Kasumi-1 (cell line): ENCODE results near the gene SLC4A7.
"Not testable (repeated sequence)": the region's sequence is repeated elsewhere in the genome, so short reads cannot be mapped to it uniquely, and the experiment has no call there.

Experiments used
- DNase-seq, 2 experiments: peaks; one replicate each; lab custom pipeline; 2025; lab: John Stamatoyannopoulos, UW

The SLC4A7 gene

GRCh38 chr3:27360113-27361078 lies 123.8 kb downstream of the SLC4A7 start:
- DNase-seq: no peak

GRCh38 chr3:27358372-27358771 lies 125.8 kb downstream of the SLC4A7 start:
- DNase-seq: no peak

GRCh38 chr3:27357665-27358258 lies 126.4 kb downstream of the SLC4A7 start:
- DNase-seq: peak; percentile 81 to 89

DNA sequence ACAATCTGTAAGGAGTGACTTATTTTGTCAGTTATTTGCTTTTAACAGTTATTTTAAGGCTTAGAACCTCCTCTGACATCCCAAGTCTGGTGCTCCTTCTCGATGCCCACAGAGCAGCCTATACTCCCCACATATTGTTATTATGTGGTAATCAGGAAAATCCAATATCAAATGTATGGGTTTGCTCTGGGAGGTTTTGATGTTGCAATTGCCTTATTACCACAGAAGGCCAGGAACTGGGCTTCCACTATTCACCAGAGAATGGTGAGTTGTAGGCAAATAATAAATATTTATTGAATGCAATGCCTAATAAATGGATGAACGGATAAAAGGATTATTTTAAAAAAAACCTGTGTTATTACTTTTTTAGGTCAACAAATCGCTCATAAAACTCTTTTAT lies 127.2 kb downstream of the SLC4A7 start:
- DNase-seq: no peak

- DNase-seq: no peak
Measured at GRCh38 chr3:27354588-27355203, 129.5 kb downstream of the SLC4A7 start.

GRCh38 chr3:27354161-27354560 lies 130.0 kb downstream of the SLC4A7 start:
- DNase-seq: no peak

- DNase-seq: no peak
Measured at GRCh38 chr3:27353221-27353620, 131.0 kb downstream of the SLC4A7 start.

DNA sequence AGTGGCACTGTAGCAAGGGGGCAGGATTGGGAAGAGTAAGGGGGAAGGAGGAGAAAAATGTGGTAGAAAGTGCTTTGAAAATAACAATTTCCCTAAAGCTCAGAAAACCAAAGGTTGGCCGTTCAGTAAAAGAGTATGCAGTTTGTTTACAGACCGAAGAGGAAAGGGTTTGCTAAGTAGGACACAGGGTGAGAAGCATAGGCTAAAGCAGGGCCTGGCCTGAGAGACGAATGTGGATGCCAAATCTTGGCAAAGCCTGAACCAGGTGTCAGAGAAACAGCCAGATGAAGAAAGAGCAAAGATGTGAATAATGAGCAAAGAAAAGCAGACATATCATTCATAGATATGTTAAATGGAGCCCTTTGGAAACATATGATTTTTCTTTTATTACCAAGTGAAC lies 132.1 kb downstream of the SLC4A7 start:
- DNase-seq: no peak

- no peak for DNase-seq
Measured at GRCh38 chr3:27349832-27350231, 134.4 kb downstream of the SLC4A7 start.

DNA sequence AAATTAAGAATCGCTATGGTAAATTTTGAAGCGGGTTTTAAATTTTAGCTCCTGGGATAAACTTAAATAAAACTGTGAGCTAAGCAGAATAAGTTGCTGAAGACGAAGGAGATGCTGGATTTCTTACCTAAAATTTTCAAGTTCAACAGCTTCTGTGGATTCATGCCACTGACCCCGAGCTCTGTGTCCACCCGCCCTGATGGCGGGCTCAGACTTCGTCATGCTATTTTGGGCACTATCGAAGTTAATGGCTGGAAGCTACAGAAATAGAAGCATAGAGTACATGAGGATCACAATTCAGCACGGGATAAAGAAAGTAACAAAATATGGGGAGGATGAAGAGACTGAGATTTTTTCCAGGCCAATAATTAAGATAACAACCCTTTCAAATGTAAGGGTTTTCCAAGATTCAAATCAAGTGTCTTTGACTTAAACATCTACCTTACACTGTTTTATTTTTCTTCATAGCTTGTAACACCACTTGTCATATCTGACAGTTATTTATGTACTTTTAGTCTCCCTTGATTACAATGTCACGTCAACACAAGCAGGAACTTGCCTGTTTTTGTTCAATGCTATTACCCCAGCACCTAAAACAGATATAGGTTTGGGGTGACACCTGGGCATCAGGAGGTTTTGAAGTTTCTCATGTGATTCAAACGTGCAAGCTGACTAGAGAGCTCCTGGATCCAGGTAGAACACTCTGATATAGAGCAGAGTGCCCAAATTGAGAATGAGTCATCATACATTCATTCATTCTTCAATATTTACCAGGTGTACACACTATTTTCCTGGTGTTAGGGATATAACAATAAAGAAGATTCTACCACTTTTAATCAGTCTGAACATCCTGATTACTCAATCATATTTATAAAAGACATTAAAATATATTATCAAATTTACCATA lies 138.0 kb downstream of the SLC4A7 start:
- DNase-seq: no peak

GRCh38 chr3:27345493-27345892 lies 138.7 kb downstream of the SLC4A7 start:
- DNase-seq: no peak

DNA sequence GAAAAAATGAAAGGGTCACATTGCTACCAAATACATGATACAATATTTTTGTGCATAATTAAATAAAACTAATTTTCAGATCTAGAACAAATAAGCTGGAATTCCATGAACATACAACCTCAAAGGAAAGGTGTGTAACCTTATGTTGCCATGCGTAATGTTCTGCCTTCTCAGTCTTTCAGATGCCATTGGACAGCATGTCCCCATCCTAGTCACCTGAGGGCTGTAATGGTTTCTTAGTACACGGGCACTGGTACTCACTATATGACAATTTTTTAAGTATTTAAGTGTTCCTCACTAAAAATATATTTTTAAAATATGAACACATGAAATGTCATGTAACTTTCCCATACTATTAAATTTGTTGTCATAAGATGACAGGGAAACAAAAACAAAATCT lies 139.1 kb downstream of the SLC4A7 start:
- DNase-seq: no peak

DNA sequence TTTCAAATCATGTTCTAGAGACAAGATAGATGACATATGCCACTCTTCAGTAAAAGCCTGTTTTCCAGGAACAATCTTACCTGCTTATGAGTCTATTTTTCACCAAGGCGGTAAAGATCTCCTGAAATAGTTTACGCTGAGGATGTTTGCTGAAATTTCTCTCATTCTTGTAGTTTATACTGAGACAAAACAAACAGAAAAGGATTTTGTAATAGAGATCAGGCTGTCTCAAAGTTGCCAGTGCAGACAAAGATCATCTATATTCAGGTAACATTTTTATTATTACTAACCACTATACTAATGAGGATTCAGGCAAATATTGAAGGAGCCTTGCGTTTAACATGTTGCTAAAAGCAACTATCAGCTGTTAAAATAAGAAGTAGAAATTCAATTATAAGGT lies 140.0 kb downstream of the SLC4A7 start:
- no peak for DNase-seq

DNA sequence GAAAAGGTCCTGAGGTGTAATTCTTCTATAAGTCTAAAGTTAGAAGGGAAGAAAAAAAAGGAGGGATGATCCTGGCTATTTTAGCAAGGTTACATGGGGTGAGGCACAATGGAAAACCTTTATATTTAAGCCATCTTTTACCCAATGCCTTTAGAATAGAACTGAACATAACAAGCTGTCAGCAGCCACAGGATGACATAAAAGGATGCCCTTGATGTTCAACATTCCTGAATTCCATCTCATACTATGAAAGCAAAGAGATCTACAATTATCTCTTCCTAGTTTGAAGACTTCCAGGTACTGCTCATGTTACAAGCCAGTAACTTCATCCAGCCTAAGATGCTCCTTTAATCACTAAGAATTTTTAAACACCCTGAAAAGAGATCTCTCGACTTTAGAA lies 141.9 kb downstream of the SLC4A7 start:
- no peak for DNase-seq

DNA sequence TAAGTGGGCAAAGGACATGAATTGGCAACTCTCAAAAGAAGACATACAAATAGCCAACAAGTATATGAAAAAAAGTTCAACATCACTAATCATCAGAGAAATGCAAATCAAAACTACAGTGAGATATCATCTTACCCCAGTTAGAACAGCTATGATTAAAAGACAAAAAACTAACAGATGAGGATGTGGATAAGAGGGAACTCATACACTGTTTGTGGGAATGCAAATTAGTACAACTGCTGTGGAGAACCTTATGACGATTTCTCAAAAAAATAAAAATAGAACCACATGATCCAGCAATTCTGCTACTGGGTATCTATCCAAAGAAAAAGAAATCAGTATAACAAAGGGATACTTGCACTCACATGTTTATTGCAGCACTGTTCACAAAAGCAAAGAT lies 143.7 kb downstream of the SLC4A7 start:
- no peak for DNase-seq

DNA sequence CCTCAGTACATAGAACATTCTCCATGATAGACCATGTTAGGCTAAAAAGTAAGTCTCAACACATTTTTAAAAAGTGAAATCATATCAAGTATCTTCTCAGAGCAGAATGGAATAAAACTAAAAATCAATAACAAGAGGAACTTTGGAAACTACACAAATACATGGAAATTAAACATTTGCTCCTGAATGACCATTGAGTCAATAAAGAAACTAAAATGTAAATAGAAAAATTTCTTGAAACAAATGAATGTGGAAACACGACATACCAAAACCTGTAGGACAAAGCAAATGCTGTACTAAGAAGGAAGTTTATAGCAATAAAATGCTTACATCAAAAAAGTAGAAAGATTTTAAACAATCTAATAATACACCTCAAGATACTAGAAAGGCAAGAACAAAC lies 148.6 kb downstream of the SLC4A7 start:
- no peak for DNase-seq

GRCh38 chr3:27333843-27334242 lies 150.3 kb downstream of the SLC4A7 start:
- no peak for DNase-seq

- DNase-seq: not testable (repeated sequence)
Measured at GRCh38 chr3:27328982-27329762, 155.0 kb downstream of the SLC4A7 start.

DNA sequence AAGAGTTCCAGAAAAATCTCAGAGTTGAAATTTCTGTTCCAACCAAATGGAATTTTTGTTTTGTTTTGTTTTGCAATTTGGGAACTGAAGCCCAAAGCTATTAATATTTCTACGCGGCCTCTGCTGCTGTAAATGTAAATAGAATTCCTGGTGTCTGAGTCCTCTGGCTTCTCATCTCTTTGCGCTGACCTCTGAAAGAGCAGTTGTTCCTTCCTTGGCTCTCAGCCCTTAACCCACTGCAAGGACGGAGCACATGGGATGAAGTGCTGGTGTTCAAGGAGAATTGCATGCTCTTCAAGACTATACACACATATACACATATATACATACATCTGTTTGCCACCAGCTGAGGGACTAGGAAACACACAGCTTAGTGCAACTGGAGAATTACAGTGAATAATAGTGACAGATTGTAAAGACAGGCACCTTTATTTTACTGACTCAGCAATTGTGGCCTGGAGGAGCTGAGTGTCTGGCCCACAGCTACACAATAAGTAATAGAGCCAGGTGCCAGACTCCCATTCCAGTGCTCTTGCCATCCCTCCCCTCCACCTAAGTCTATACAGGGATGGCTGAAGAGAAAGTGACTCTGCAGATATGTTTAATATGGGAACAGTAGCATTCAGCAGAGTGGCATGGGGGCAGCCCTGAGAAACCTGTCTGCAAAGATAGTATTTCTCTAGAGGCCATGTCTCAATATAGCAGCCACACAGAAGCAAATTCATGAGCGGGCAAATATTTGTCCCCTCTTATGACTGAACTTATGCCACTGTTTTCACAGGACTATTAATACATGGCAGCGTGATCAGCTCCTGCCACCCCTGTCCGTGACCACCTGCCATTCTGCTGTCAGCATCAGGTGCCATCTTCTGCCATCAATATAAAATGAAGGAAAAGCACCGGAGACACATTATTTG lies 157.3 kb downstream of the SLC4A7 start:
- DNase-seq: no peak

DNA sequence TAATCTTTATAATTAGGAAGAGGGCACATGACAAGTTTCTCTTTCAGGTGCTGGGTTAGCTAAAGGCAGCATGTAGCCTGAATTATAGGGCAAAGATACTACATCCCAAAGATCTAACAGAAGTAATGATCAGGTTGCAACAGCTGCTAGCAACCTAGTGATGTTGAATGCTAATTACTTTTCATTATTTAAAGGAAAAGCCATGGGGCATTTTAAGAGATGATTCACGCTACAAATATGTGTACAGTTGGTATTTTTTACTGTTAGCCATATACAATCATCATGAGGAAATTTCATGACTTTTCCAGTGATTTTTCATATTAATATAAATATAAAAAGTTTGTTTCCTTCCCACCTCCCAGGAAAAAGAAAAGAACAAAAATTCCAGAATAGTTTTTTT lies 158.0 kb downstream of the SLC4A7 start:
- no peak for DNase-seq
